ENCODE data around the gene FA2H.

Gene FA2H

DNA sequence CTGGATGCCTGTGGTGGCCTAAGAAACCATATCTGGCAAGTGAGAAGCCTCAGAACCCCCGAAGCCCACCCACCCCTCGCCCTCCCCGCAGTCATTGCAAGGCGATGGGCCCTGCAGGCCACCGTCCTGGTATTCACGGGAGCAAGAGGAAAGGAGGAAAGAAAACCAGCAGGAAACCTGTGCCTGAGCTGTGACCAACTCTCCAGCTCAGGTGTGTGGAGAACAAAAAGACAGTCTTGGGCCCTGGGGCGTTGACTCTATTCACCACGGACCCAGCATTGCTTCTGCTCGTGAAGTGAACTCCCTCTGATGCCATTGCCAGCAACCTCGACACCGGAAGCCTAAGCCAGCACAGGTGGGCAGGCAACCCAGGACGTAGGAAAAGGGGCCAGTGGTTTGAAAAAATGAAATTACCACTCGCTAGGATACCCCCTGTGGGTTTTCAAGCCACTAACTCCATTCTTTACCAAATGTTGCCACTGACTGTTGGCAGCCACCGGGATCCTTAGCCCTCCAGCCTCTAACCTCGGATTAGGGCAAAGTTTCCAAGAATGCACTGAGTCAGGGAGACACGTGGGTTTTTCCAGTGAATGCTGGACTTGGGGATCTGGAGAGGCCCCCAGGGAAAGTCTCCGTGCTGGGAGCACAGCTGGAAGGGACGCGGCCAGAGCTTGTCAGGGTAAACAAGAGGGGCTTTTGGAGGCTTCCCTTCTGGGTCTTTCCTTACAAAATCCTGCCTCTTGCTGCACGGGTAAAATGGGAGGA is 25.1 kb downstream of the FA2H start:
- TF ChIP-seq GLIS3 (CRISPR knock-in tag; IDR thresholded peaks at IDR 0.05): no peak
- TF ChIP-seq ISL1 (CRISPR knock-in tag; IDR thresholded peaks at IDR 0.05): no peak
- TF ChIP-seq, protein P1, sequence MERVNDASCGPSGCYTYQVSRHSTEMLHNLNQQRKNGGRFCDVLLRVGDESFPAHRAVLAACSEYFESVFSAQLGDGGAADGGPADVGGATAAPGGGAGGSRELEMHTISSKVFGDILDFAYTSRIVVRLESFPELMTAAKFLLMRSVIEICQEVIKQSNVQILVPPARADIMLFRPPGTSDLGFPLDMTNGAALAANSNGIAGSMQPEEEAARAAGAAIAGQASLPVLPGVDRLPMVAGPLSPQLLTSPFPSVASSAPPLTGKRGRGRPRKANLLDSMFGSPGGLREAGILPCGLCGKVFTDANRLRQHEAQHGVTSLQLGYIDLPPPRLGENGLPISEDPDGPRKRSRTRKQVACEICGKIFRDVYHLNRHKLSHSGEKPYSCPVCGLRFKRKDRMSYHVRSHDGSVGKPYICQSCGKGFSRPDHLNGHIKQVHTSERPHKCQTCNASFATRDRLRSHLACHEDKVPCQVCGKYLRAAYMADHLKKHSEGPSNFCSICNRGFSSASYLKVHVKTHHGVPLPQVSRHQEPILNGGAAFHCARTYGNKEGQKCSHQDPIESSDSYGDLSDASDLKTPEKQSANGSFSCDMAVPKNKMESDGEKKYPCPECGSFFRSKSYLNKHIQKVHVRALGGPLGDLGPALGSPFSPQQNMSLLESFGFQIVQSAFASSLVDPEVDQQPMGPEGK (CRISPR knock-in tag; IDR thresholded peaks at IDR 0.05; ENCODE audit: borderline replicate concordance): no peak
- no peak for TF ChIP-seq ZC3H10 (CRISPR knock-in tag; IDR thresholded peaks at IDR 0.05)
- no peak for TF ChIP-seq TOX (CRISPR knock-in tag; IDR thresholded peaks at IDR 0.05; ENCODE audit: borderline replicate concordance)
- TF ChIP-seq CSDC2 (CRISPR knock-in tag; IDR thresholded peaks at IDR 0.05): no peak
- TF ChIP-seq, protein P2, sequence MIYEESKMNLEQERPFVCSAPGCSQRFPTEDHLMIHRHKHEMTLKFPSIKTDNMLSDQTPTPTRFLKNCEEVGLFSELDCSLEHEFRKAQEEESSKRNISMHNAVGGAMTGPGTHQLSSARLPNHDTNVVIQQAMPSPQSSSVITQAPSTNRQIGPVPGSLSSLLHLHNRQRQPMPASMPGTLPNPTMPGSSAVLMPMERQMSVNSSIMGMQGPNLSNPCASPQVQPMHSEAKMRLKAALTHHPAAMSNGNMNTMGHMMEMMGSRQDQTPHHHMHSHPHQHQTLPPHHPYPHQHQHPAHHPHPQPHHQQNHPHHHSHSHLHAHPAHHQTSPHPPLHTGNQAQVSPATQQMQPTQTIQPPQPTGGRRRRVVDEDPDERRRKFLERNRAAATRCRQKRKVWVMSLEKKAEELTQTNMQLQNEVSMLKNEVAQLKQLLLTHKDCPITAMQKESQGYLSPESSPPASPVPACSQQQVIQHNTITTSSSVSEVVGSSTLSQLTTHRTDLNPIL (CRISPR knock-in tag; IDR thresholded peaks at IDR 0.05; ENCODE audit: low read depth): no peak
- no peak for TF ChIP-seq ZNF8 (CRISPR knock-in tag; IDR thresholded peaks at IDR 0.05)
- ATAC-seq: no peak

DNA sequence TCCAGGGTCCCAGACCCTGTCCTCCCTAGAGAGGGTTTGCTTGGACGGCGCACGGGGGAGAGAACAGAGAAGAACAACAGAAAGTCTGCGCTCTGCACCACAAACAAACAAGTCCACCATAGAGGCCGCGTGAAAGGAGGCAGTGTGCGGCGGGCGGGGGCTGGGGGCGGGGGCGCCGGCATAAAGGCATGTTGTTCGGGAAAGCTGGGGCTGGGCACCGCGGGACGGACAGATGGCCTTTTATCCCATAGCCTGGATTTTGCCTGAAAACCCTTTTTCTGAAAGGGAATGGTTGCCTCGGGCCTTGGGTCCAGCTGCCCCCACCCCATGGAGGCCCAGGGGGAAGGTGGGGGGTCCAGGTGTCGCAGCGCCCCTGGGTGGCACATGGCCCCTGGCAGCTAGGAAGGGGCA is 26.0 kb downstream of the FA2H start:
- no peak for ATAC-seq
- TF ChIP-seq SNAI2 (CRISPR knock-in tag; IDR thresholded peaks at IDR 0.05) (no peak), ZNF8 (CRISPR knock-in tag; IDR thresholded peaks at IDR 0.05) (no peak), ZNF565 (CRISPR knock-in tag; conservative IDR thresholded peaks at IDR 0.05; ENCODE audit: low read depth) (no peak), ZFP30 (CRISPR knock-in tag; IDR thresholded peaks at IDR 0.05) (no peak), ZC3H10 (CRISPR knock-in tag; IDR thresholded peaks at IDR 0.05) (no peak), ISL1 (CRISPR knock-in tag; IDR thresholded peaks at IDR 0.05) (no peak), GLIS3 (CRISPR knock-in tag; IDR thresholded peaks at IDR 0.05) (no peak), ESRRG (CRISPR knock-in tag; IDR thresholded peaks at IDR 0.05) (no peak), TCF4 (CRISPR knock-in tag; IDR thresholded peaks at IDR 0.05; ENCODE audit: borderline replicate concordance) (no peak), ZNF70 (CRISPR knock-in tag; IDR thresholded peaks at IDR 0.05) (no peak)
- TF ChIP-seq, protein P3, sequence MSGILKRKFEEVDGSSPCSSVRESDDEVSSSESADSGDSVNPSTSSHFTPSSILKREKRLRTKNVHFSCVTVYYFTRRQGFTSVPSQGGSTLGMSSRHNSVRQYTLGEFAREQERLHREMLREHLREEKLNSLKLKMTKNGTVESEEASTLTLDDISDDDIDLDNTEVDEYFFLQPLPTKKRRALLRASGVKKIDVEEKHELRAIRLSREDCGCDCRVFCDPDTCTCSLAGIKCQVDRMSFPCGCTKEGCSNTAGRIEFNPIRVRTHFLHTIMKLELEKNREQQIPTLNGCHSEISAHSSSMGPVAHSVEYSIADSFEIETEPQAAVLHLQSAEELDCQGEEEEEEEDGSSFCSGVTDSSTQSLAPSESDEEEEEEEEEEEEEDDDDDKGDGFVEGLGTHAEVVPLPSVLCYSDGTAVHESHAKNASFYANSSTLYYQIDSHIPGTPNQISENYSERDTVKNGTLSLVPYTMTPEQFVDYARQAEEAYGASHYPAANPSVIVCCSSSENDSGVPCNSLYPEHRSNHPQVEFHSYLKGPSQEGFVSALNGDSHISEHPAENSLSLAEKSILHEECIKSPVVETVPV (CRISPR knock-in tag; IDR thresholded peaks at IDR 0.05): no peak
- TF ChIP-seq, protein P4, sequence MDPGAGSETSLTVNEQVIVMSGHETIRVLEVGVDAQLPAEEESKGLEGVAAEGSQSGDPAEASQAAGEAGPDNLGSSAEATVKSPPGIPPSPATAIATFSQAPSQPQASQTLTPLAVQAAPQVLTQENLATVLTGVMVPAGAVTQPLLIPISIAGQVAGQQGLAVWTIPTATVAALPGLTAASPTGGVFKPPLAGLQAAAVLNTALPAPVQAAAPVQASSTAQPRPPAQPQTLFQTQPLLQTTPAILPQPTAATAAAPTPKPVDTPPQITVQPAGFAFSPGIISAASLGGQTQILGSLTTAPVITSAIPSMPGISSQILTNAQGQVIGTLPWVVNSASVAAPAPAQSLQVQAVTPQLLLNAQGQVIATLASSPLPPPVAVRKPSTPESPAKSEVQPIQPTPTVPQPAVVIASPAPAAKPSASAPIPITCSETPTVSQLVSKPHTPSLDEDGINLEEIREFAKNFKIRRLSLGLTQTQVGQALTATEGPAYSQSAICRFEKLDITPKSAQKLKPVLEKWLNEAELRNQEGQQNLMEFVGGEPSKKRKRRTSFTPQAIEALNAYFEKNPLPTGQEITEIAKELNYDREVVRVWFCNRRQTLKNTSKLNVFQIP (CRISPR knock-in tag; IDR thresholded peaks at IDR 0.05; ENCODE audit: borderline replicate concordance, low read depth): no peak
- TF ChIP-seq, protein P5, sequence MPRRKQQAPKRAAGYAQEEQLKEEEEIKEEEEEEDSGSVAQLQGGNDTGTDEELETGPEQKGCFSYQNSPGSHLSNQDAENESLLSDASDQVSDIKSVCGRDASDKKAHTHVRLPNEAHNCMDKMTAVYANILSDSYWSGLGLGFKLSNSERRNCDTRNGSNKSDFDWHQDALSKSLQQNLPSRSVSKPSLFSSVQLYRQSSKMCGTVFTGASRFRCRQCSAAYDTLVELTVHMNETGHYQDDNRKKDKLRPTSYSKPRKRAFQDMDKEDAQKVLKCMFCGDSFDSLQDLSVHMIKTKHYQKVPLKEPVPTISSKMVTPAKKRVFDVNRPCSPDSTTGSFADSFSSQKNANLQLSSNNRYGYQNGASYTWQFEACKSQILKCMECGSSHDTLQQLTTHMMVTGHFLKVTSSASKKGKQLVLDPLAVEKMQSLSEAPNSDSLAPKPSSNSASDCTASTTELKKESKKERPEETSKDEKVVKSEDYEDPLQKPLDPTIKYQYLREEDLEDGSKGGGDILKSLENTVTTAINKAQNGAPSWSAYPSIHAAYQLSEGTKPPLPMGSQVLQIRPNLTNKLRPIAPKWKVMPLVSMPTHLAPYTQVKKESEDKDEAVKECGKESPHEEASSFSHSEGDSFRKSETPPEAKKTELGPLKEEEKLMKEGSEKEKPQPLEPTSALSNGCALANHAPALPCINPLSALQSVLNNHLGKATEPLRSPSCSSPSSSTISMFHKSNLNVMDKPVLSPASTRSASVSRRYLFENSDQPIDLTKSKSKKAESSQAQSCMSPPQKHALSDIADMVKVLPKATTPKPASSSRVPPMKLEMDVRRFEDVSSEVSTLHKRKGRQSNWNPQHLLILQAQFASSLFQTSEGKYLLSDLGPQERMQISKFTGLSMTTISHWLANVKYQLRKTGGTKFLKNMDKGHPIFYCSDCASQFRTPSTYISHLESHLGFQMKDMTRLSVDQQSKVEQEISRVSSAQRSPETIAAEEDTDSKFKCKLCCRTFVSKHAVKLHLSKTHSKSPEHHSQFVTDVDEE (CRISPR knock-in tag; IDR thresholded peaks at IDR 0.05): no peak
- TF ChIP-seq, protein P2 (CRISPR knock-in tag; IDR thresholded peaks at IDR 0.05; ENCODE audit: low read depth): no peak

All from SK-N-SH treated with all-trans-retinoic acid at 6 μM for 48 hours (cell line).